Left hindlimb (tissue), 1 donor: ENCODE data around the gene IPO5.

Experiments
- DNase-seq: peaks from one replicate; pipeline ENCODE4 v3.0.0-alpha.2; 2018

The IPO5 gene

DNA sequence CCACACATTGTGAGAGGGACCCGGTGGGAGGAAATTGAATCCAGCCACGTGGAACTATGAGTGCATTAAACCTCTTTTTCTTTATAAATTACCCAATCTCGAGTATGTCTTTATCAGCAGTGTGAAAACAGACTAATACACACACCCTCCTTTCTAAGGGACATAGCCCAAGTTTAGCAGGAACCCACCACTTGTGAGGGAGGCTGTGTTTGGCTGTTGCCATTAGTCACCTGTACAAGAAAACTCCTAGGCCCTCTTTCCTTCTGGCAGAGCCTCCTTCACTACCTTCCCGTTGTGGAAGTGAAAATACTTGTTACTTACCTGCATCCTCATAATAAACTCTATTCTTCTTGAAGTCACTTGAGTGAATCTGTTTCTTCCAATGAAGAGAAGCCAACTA, 113.2 kb downstream of the IPO5 start:
- DNase-seq: no peak

DNA sequence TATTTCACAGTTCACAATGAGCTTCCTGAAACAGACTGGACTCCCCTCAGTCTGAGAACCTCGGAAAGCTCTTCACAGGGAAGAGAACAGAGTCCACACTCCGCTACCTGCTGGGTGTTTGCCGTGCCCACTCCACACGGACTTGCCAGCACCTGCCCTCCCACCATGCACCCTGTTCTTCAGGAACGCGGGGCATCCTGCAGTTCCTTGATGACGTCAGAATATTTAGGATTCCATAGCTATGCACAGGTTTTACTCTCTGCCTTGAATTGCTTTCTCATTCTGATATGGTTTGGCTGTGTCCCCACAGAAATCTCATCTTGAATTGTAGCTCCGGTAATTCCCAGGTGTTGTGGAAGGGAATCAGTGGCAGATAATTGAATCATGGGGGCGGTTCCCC, 115.0 kb downstream of the IPO5 start:
- DNase-seq: no peak

DNA sequence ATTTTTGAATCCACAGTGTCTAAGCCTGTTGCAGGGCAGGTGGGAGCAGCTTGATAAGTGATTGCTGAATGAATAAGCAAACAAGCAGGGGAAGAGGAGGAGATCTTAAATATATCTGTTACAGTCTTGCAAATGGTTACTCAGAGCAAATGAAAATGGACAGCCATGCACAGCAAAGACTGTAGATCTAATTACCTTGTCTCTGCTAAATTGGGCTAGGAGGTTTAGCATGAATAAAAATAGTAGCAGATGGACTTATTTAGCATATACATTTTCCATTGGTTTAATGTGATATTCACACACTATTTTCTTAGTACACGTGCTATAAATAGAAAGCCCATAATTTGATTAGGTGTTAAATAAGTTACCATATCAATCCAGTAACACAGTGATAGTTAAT, 116.5 kb downstream of the IPO5 start:
- DNase-seq: no peak

DNA sequence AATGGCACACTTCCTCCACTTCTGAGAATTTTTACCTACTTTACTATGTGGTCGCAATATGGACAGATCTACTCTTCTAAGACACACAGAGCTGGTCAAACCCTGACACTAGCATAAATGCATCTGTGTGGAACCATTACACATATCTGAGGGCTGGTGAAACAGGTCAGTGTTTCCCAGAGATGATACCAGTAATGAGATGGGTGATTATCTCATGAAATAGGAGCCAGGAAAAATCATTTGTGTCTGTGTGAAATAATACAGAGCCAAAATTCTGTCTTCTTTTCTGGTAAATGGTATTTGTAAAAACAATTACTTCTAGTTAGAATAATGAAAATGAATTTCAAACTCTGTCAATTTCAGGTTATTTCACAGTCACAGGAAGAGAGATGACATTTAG, 117.8 kb downstream of the IPO5 start:
- no peak for DNase-seq

DNA sequence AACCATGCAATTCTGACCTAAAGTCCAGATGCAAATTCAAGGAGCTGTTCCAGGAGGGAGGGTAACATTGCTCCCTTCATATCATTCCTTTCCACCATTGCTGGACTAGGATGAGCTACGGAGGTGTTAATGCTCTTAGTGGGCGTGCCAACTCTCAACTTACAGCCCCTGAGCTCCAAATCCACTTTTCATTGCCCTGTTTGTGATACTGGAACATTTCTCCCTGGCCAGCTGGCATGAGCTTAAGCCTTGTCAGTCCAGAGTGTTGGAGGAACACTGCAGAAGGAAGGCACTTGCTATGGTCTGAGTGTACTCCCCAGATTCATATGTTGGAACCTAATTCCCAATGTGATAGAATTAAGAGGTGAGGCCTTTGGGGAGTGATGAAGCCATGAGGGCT, 119.0 kb downstream of the IPO5 start:
- no peak for DNase-seq
